Measurements from ENCODE around the gene PRICKLE4. TPM values are rescaled to one million over a fixed set of nuclear protein-coding genes. Genes with fewer than 3 reads are reported as not detected.

The PRICKLE4 gene
- polyA plus RNA-seq, 1 donor from 2014 or later = 1.3 TPM

- H3K79me2 ChIP-seq (replicated peaks; ENCODE audit: insufficient read depth, low read length) = peaks cover 3% of the 10 kb centered on the region
- H3F3A ChIP-seq (ENCODE audit: insufficient read depth, low read length, poor library complexity, severe bottlenecking) = no peaks in the 10 kb centered on the region
- H3K9me3 ChIP-seq (ENCODE audit: low read length) = no peaks in the 10 kb centered on the region
- no peak overlapping the region for H2AFZ ChIP-seq (ENCODE audit: low read depth, low read length)
- H3K4me3 ChIP-seq (ENCODE audit: low read length) = no peak overlapping the region
- H4K20me1 ChIP-seq (ENCODE audit: insufficient read depth) = no peaks in the 10 kb centered on the region
- no peak for TF ChIP-seq MXI1 (conservative IDR thresholded peaks at IDR 0.05; ENCODE audit: poor library complexity, severe bottlenecking)
- H3K4me2 ChIP-seq (ENCODE audit: low read length) = no peak overlapping the region
- no peak overlapping the region for H3K27ac ChIP-seq (ENCODE audit: low read length)
- no peaks in the 10 kb centered on the region for H3K36me3 ChIP-seq (ENCODE audit: insufficient read depth, low read length)
- no peak overlapping the region for H3K9ac ChIP-seq (ENCODE audit: low read length)
- no peaks in the 10 kb centered on the region for H3K27me3 ChIP-seq (ENCODE audit: insufficient read depth, low read depth, low read length)
- H3K9me2 ChIP-seq (ENCODE audit: insufficient read depth, low read length) = no peaks in the 10 kb centered on the region
These were observed 8.8 kb downstream of the PRICKLE4 start for GRCh38 chr6:41789390-41789724.

GRCh38 chr6:41790045-41790444 is 9.5 kb downstream of the PRICKLE4 start:
- Histone ChIP-seq H3K9me3 (ENCODE audit: low read length) (no peaks in the 10 kb centered on the region), H3K9me2 (ENCODE audit: insufficient read depth, low read length) (no peaks in the 10 kb centered on the region), H2AFZ (ENCODE audit: low read depth, low read length) (no peak overlapping the region), H3K4me3 (ENCODE audit: low read length) (no peak overlapping the region), H3K9ac (ENCODE audit: low read length) (no peak overlapping the region), H3K27ac (ENCODE audit: low read length) (no peak overlapping the region), H3K27me3 (ENCODE audit: insufficient read depth, low read depth, low read length) (no peaks in the 10 kb centered on the region), H3K79me2 (replicated peaks; ENCODE audit: insufficient read depth, low read length) (peaks cover 3% of the 10 kb centered on the region), H3F3A (ENCODE audit: insufficient read depth, low read length, poor library complexity, severe bottlenecking) (no peaks in the 10 kb centered on the region), H3K4me2 (ENCODE audit: low read length) (no peak overlapping the region), H3K36me3 (ENCODE audit: insufficient read depth, low read length) (no peaks in the 10 kb centered on the region), H4K20me1 (ENCODE audit: insufficient read depth) (no peaks in the 10 kb centered on the region)
- TF ChIP-seq POLR2AphosphoS5 (IDR thresholded peaks at IDR 0.05) = no peak
- no peak for TF ChIP-seq CTCF (IDR thresholded peaks at IDR 0.05; ENCODE audit: poor library complexity, severe bottlenecking)
- TF ChIP-seq MXI1 (conservative IDR thresholded peaks at IDR 0.05; ENCODE audit: poor library complexity, severe bottlenecking) = no peak
- TF ChIP-seq REST (IDR thresholded peaks at IDR 0.05; ENCODE audit: borderline replicate concordance) = no peak
- no peak for TF ChIP-seq EZH2 (IDR thresholded peaks at IDR 0.05; ENCODE audit: borderline replicate concordance, insufficient read depth, low read length, poor library complexity, severe bottlenecking)
- TF ChIP-seq SMC3 (conservative IDR thresholded peaks at IDR 0.05; ENCODE audit: poor library complexity) = no peak
- no peak for TF ChIP-seq EP300 (conservative IDR thresholded peaks at IDR 0.05; ENCODE audit: poor library complexity, severe bottlenecking)
- TF ChIP-seq TAF1 (IDR thresholded peaks at IDR 0.05; ENCODE audit: low read depth) = no peak
- no peak for TF ChIP-seq RAD21 (conservative IDR thresholded peaks at IDR 0.05)

DNA sequence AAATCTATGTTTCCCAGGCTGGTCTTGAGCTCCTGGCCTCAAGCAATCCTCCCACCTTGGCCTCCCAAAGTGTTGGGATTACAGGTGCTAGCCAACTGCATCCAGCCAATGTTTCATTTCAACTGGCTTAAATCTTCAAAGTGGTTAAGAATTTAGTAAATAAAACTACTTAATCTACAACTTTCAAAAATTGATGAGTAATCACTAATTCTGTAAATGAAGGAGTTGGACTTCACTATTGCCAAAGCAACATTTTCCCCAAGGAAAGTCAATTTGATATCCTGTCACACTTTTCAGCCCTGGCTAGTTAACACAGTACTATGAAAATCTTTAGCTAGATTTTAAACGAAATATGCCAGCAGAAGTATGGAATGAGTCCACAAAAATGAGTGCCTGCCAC is 10.7 kb downstream of the PRICKLE4 start:
- no peak overlapping the region for H3K4me3 ChIP-seq (ENCODE audit: low read length)
- peaks cover 5% of the 10 kb centered on the region for H3K36me3 ChIP-seq (ENCODE audit: insufficient read depth, low read length)
- H3F3A ChIP-seq (ENCODE audit: insufficient read depth, low read length, poor library complexity, severe bottlenecking) = no peaks in the 10 kb centered on the region

More for the DNA sequence above, 10.7 kb downstream of the PRICKLE4 start:
- Histone ChIP-seq H3K4me2 (ENCODE audit: low read length) (no peak overlapping the region), H3K27ac (ENCODE audit: low read length) (no peak overlapping the region), H3K9me2 (ENCODE audit: insufficient read depth, low read length) (no peaks in the 10 kb centered on the region), H3K9me3 (ENCODE audit: low read length) (no peaks in the 10 kb centered on the region), H3K27me3 (ENCODE audit: insufficient read depth, low read depth, low read length) (no peaks in the 10 kb centered on the region), H4K20me1 (ENCODE audit: insufficient read depth) (no peaks in the 10 kb centered on the region), H3K9ac (ENCODE audit: low read length) (no peak overlapping the region), H2AFZ (ENCODE audit: low read depth, low read length) (no peak overlapping the region), H3K79me2 (replicated peaks; ENCODE audit: insufficient read depth, low read length) (peaks cover 3% of the 10 kb centered on the region)
- TF ChIP-seq EZH2 (IDR thresholded peaks at IDR 0.05; ENCODE audit: borderline replicate concordance, insufficient read depth, low read length, poor library complexity, severe bottlenecking) = no peak
- no peak for TF ChIP-seq SMC3 (conservative IDR thresholded peaks at IDR 0.05; ENCODE audit: poor library complexity)
- TF ChIP-seq EP300 (conservative IDR thresholded peaks at IDR 0.05; ENCODE audit: poor library complexity, severe bottlenecking) = no peak
- no peak for TF ChIP-seq POLR2AphosphoS5 (IDR thresholded peaks at IDR 0.05)
- TF ChIP-seq CTCF (IDR thresholded peaks at IDR 0.05; ENCODE audit: poor library complexity, severe bottlenecking) = no peak
- no peak for TF ChIP-seq MXI1 (conservative IDR thresholded peaks at IDR 0.05; ENCODE audit: poor library complexity, severe bottlenecking)
- no peak for TF ChIP-seq TAF1 (IDR thresholded peaks at IDR 0.05; ENCODE audit: low read depth)
- no peak for TF ChIP-seq REST (IDR thresholded peaks at IDR 0.05; ENCODE audit: borderline replicate concordance)
- TF ChIP-seq RAD21 (conservative IDR thresholded peaks at IDR 0.05) = no peak
